Endothelial cell of umbilical vein (primary cell): Measurements from ENCODE around the gene IMPA2.
"Not testable (repeated sequence)": the region's sequence is repeated elsewhere in the genome, so short reads cannot be mapped to it uniquely, and the experiment has no call there.

Experiments used
- EZH2 ChIP-seq: IDR thresholded peaks from 2 replicates; pipeline ENCODE4 v1.6.1; 2012; ENCODE audit warnings: borderline replicate concordance, low read depth, mild to moderate bottlenecking, moderate library complexity, low read length, inconsistent platforms; ENCODE audit not compliant: severe bottlenecking
- GATA2 ChIP-seq: IDR thresholded peaks from 2 replicates; pipeline ENCODE4 v1.7.0; 2011; ENCODE audit warnings: low read depth, mild to moderate bottlenecking, moderate library complexity, mixed read lengths, low read length; ENCODE audit not compliant: insufficient read length, insufficient read depth
- JUN ChIP-seq: IDR thresholded peaks from 2 replicates; pipeline ENCODE4 v1.6.1; 2011; ENCODE audit warnings: borderline replicate concordance, low read depth; ENCODE audit not compliant: insufficient read length, insufficient read depth
- POLR2A ChIP-seq: IDR thresholded peaks from 2 replicates; pipeline ENCODE4 v1.6.1; 2012; ENCODE audit warnings: low read depth, mild to moderate bottlenecking, control low read depth, low read length
- POLR2AphosphoS5 ChIP-seq: IDR thresholded peaks from 2 replicates; pipeline ENCODE4 v1.6.1; 2012; ENCODE audit warnings: low read depth, mild to moderate bottlenecking, control low read depth, low read length, moderate library complexity; ENCODE audit not compliant: insufficient read depth
- TF ChIP-seq, protein P1 (sequence below): IDR thresholded peaks from 2 replicates; pipeline ENCODE4 v1.6.1; 2011; ENCODE audit not compliant: insufficient read depth, insufficient read length
- TF ChIP-seq, protein P2 (sequence below), 2 donors: IDR thresholded peaks; 1 replicate in 1 of 2; 2 replicates in 1 of 2; pipeline ENCODE4 v1.5.1; 2011; ENCODE audit warnings: low read length in 2 of 2, mild to moderate bottlenecking in 2 of 2, moderate library complexity in 2 of 2, control low read depth in 1 of 2, inconsistent platforms in 1 of 2, low read depth in 1 of 2; ENCODE audit not compliant: insufficient read depth in 1 of 2; ENCODE audit errors: extremely low read depth in 1 of 2

DNA sequence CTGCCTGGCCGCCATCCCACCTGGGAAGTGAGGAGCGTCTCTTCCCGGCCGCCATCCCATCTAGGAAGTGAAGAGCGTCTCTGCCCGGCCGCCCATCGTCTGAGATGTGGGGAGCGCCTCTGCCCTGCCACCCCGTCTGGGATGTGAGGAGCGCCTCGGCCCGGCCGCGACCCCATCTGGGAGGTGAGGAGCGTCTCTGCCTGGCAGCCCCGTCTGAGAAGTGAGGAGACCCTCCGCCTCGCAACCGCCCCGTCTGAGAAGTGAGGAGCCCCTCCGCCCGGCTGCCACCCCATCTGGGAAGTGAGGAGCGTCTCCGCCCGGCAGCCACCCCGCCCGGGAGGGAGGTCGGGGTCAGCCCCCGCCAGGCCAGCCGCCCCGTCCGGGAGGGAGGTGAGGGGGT, 21.7 kb upstream of the IMPA2 start:
- TF ChIP-seq, protein P1, sequence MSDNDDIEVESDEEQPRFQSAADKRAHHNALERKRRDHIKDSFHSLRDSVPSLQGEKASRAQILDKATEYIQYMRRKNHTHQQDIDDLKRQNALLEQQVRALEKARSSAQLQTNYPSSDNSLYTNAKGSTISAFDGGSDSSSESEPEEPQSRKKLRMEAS: not testable (repeated sequence)
- TF ChIP-seq, protein P2, sequence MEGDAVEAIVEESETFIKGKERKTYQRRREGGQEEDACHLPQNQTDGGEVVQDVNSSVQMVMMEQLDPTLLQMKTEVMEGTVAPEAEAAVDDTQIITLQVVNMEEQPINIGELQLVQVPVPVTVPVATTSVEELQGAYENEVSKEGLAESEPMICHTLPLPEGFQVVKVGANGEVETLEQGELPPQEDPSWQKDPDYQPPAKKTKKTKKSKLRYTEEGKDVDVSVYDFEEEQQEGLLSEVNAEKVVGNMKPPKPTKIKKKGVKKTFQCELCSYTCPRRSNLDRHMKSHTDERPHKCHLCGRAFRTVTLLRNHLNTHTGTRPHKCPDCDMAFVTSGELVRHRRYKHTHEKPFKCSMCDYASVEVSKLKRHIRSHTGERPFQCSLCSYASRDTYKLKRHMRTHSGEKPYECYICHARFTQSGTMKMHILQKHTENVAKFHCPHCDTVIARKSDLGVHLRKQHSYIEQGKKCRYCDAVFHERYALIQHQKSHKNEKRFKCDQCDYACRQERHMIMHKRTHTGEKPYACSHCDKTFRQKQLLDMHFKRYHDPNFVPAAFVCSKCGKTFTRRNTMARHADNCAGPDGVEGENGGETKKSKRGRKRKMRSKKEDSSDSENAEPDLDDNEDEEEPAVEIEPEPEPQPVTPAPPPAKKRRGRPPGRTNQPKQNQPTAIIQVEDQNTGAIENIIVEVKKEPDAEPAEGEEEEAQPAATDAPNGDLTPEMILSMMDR (IDR thresholded peaks at IDR 0.05; ENCODE audit: extremely low read depth in 1 of 2, insufficient read depth in 1 of 2, low read depth in 1 of 2, low read length in 2 of 2): not testable (repeated sequence)
- not testable (repeated sequence) for TF ChIP-seq POLR2A, EZH2, POLR2AphosphoS5, GATA2, JUN
